NB4 (cell line): ENCODE data around the gene STXBP4.

ENCODE experiments used
- MAX ChIP-seq: IDR thresholded peaks from 2 replicates; pipeline ENCODE4 v1.6.1; 2011; ENCODE audit warnings: low read depth, low read length
- MYC ChIP-seq: IDR thresholded peaks from 2 replicates; pipeline ENCODE4 v1.6.1; 2011; ENCODE audit warnings: low read depth, low read length
- POLR2A ChIP-seq: IDR thresholded peaks from 2 replicates; pipeline ENCODE4 v1.6.1; 2011; ENCODE audit warnings: mild to moderate bottlenecking; ENCODE audit not compliant: insufficient read length; ENCODE audit errors: extremely low read depth
- TF ChIP-seq, protein P1 (sequence below): IDR thresholded peaks from one replicate; pipeline ENCODE4 v1.5.1; 2012; ENCODE audit warnings: low read depth, low read length

DNA sequence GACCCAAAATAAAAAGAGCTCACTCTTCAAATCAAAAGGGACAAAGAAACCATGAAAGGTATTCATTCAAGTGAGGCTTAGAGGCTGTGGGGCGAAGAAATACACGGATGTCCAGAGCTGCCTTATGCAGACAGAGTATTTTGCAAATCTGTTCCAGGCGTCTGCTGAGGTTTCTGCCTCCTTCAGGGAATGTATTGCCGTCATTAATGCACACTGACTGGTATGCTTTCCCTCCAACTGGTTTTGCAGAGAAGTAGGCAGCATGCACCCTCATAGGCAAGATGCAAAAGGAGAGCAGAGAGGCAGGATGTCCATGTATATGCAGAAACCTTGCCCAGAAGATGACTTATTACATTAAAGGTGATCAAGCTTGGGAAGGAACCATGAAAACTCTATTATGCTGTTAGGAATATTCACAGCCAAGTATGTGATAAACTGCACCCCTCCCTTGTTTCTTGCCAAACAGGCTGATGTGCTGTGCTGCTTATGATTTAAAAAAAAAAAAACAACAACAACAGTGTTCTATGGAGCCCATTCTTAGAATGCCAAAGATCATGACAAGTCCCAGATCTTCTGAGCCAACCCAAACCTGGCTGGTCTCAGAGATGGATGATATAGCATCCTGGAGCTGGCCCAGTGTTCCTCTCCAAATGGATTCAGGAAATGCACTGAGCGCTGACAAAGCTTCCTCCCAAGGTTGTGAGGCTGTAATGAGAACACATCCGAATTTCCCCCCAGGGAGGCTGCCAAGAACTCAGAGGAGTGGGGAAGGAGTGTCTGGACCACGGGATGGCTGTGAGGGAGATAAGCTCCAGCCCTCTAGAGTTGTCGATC is 218.6 kb downstream of the STXBP4 start:
- TF ChIP-seq, protein P1, sequence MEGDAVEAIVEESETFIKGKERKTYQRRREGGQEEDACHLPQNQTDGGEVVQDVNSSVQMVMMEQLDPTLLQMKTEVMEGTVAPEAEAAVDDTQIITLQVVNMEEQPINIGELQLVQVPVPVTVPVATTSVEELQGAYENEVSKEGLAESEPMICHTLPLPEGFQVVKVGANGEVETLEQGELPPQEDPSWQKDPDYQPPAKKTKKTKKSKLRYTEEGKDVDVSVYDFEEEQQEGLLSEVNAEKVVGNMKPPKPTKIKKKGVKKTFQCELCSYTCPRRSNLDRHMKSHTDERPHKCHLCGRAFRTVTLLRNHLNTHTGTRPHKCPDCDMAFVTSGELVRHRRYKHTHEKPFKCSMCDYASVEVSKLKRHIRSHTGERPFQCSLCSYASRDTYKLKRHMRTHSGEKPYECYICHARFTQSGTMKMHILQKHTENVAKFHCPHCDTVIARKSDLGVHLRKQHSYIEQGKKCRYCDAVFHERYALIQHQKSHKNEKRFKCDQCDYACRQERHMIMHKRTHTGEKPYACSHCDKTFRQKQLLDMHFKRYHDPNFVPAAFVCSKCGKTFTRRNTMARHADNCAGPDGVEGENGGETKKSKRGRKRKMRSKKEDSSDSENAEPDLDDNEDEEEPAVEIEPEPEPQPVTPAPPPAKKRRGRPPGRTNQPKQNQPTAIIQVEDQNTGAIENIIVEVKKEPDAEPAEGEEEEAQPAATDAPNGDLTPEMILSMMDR = no peak
- TF ChIP-seq POLR2A (no peak), MAX (no peak), MYC (no peak)
